Loucy (cell line): ENCODE measurements around the gene LINC01488.

Source experiments
- H2AFZ ChIP-seq: fragments of 200-600 bp; sonication (generic); 2 replicates; pipeline ENCODE4 v1.6.0; 2016; ENCODE audit warnings: antibody characterized with exemption, mild to moderate bottlenecking, low read length, moderate library complexity
- H3F3A ChIP-seq: fragments of 200-600 bp; 2 replicates; pipeline ENCODE4 v1.6.0; 2016; ENCODE audit warnings: antibody characterized with exemption, low read depth, mild to moderate bottlenecking
- H3K27me3 ChIP-seq: fragments of 200-600 bp; sonication (generic); 2 replicates; pipeline ENCODE4 v1.6.1; 2014; ENCODE audit warnings: low read length, mild to moderate bottlenecking; ENCODE audit not compliant: insufficient read depth, poor library complexity, severe bottlenecking
- H3K36me3 ChIP-seq: fragments of 200-600 bp; sonication (generic); 2 replicates; pipeline ENCODE4 v1.6.1; 2016; ENCODE audit warnings: low read length; ENCODE audit not compliant: insufficient read depth
- H3K4me1 ChIP-seq: fragments of 200-600 bp; sonication (generic); 2 replicates; pipeline ENCODE4 v1.5.1; 2014; ENCODE audit warnings: low read length, mild to moderate bottlenecking; ENCODE audit not compliant: insufficient read depth, poor library complexity, severe bottlenecking
- H3K4me2 ChIP-seq: fragments of 200-600 bp; sonication (generic); 2 replicates; pipeline ENCODE4 v1.6.0; 2014; ENCODE audit warnings: antibody characterized with exemption, low read length, low read depth, mild to moderate bottlenecking; ENCODE audit not compliant: poor library complexity, severe bottlenecking
- H3K4me3 ChIP-seq: fragments of 200-600 bp; sonication (generic); 2 replicates; pipeline ENCODE4 v1.5.1; 2014; ENCODE audit warnings: low read length, mild to moderate bottlenecking, mixed read lengths; ENCODE audit not compliant: poor library complexity, severe bottlenecking
- H3K79me2 ChIP-seq: fragments of 200-600 bp; sonication (generic); 2 replicates; pipeline ENCODE4 v1.6.1; 2014; ENCODE audit warnings: low read length; ENCODE audit not compliant: insufficient read depth
- H3K9ac ChIP-seq: fragments of 200-600 bp; sonication (generic); 2 replicates; pipeline ENCODE4 v1.6.0; 2014; ENCODE audit warnings: mild to moderate bottlenecking, low read depth, low read length, moderate library complexity; ENCODE audit not compliant: poor library complexity, severe bottlenecking
- H3K9me2 ChIP-seq: fragments of 200-600 bp; sonication (generic); replicated peaks from 2 replicates; pipeline ENCODE4 v1.6.1; 2016; ENCODE audit warnings: low read depth, low read length, mixed read lengths
- H3K9me3 ChIP-seq: fragments of 200-600 bp; sonication (generic); 2 replicates; pipeline ENCODE4 v1.6.1; 2014; ENCODE audit warnings: mild to moderate bottlenecking, antibody characterized with exemption, low read length, low read depth; ENCODE audit not compliant: insufficient read depth
- H4K20me1 ChIP-seq: fragments of 200-600 bp; sonication (generic); 2 replicates; pipeline ENCODE4 v1.6.0; 2014; ENCODE audit warnings: antibody characterized with exemption, low read length, mild to moderate bottlenecking; ENCODE audit not compliant: insufficient read depth, poor library complexity, severe bottlenecking
- EZH2phosphoT487 ChIP-seq: fragments of 200-600 bp; IDR thresholded peaks from 2 replicates; pipeline ENCODE4 v1.6.1; 2018; ENCODE audit warnings: antibody characterized with exemption, mild to moderate bottlenecking, moderate library complexity, borderline replicate concordance
- TF ChIP-seq, protein P1 (sequence below): fragments of 200-600 bp; sonication (generic); conservative IDR thresholded peaks from 2 replicates; pipeline ENCODE4 v1.5.1; 2014; ENCODE audit warnings: mild to moderate bottlenecking, antibody characterized with exemption, low read length

Gene LINC01488

GRCh38 chr11:69434471-69434931 lies 47.0 kb upstream of the LINC01488 start:
- Histone ChIP-seq H3F3A (no peaks in the 10 kb centered on the region), H3K9me3 (no peaks in the 10 kb centered on the region), H3K4me2 (no peak overlapping the region), H4K20me1 (no peaks in the 10 kb centered on the region), H3K4me1 (no peaks in the 10 kb centered on the region), H3K4me3 (no peak overlapping the region), H3K9ac (no peak overlapping the region), H3K9me2 (no peaks in the 10 kb centered on the region), H3K79me2 (no peaks in the 10 kb centered on the region), H3K36me3 (no peaks in the 10 kb centered on the region), H3K27me3 (no peaks in the 10 kb centered on the region), H2AFZ (no peak overlapping the region)
- TF ChIP-seq, protein P1, sequence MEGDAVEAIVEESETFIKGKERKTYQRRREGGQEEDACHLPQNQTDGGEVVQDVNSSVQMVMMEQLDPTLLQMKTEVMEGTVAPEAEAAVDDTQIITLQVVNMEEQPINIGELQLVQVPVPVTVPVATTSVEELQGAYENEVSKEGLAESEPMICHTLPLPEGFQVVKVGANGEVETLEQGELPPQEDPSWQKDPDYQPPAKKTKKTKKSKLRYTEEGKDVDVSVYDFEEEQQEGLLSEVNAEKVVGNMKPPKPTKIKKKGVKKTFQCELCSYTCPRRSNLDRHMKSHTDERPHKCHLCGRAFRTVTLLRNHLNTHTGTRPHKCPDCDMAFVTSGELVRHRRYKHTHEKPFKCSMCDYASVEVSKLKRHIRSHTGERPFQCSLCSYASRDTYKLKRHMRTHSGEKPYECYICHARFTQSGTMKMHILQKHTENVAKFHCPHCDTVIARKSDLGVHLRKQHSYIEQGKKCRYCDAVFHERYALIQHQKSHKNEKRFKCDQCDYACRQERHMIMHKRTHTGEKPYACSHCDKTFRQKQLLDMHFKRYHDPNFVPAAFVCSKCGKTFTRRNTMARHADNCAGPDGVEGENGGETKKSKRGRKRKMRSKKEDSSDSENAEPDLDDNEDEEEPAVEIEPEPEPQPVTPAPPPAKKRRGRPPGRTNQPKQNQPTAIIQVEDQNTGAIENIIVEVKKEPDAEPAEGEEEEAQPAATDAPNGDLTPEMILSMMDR: no peak
- TF ChIP-seq EZH2phosphoT487: no peak

GRCh38 chr11:69435161-69435986 lies 46.1 kb upstream of the LINC01488 start:
- H3K9ac ChIP-seq: no peak overlapping the region
- no peaks in the 10 kb centered on the region for H3K27me3 ChIP-seq
- no peaks in the 10 kb centered on the region for H3K9me2 ChIP-seq
- no peaks in the 10 kb centered on the region for H3K9me3 ChIP-seq
- TF ChIP-seq, protein P1: no peak
- no peak for TF ChIP-seq EZH2phosphoT487
- no peaks in the 10 kb centered on the region for H4K20me1 ChIP-seq
- no peaks in the 10 kb centered on the region for H3K79me2 ChIP-seq
- H3F3A ChIP-seq: no peaks in the 10 kb centered on the region
- no peaks in the 10 kb centered on the region for H3K36me3 ChIP-seq
- H3K4me1 ChIP-seq: no peaks in the 10 kb centered on the region
- H3K4me3 ChIP-seq: no peak overlapping the region
- no peak overlapping the region for H3K4me2 ChIP-seq
- no peak overlapping the region for H2AFZ ChIP-seq

DNA sequence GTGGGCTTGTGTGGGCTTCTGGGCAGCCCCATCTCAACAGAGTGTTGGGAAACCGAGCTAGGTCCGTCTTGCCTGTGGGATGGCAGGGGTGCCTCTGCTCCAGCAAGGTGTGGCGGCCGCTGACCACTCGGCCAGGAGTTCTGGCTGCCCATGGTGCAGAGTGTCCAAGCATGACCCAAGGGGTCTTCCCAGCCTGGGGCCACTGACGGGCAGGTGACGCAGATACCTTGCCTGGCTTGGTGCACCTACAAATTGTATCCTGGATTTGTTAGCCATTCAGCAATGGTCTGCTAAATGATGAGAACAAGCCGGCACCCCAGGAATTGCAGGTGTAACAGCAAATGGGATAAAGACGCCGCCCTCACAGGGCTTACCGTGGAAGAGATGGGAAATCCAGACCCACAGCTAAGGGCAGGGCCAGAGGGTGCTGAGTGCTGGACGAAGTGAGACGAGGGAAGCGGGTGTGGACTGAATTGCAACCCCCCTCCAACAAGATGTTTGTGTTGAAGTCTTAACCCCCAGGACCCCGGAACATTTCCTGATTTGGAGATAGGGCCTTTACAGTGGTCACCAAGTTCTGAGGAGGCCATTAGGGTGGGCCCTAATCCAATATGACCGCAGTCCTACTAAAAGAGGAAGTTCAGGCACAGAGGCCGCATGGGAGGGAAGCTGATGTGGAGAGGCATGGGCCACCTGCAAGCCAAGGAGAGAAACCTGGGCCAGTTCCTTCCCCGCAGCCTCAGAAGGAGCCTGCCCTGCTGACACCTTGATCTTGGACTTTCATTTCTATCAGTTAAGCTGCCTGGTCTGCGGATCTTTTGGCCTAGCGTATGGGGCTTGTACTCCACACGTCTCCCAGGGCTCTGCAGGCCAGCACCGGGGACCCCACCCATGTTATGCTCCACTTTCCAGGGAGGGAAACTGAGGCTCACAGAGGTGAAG lies 45.2 kb upstream of the LINC01488 start:
- Histone ChIP-seq H3K9me2 (no peaks in the 10 kb centered on the region), H4K20me1 (no peaks in the 10 kb centered on the region), H3K36me3 (no peaks in the 10 kb centered on the region), H3K4me3 (no peak overlapping the region), H3K4me1 (no peaks in the 10 kb centered on the region), H2AFZ (no peak overlapping the region), H3K27me3 (no peaks in the 10 kb centered on the region), H3K9ac (no peak overlapping the region), H3K4me2 (no peak overlapping the region), H3F3A (no peaks in the 10 kb centered on the region), H3K79me2 (no peaks in the 10 kb centered on the region), H3K9me3 (no peaks in the 10 kb centered on the region)
- TF ChIP-seq, protein P1: no peak
- no peak for TF ChIP-seq EZH2phosphoT487
